IPS DF 6.9 (cell line): ENCODE measurements around the gene NUP188.
"Not testable (repeated sequence)": the region's sequence is repeated elsewhere in the genome, so short reads cannot be mapped to it uniquely, and the experiment has no call there.

Experiments used
- DNase-seq: peaks from one replicate; pipeline ENCODE4 v3.0.0-alpha.2; 2013; ENCODE audit warnings: low read depth, low spot score
- H3K27ac ChIP-seq: one replicate; pipeline ENCODE4 v1.5.1; 2013; ENCODE audit warnings: low read length, control low read depth
- H3K27me3 ChIP-seq: 2 replicates; pipeline ENCODE4 v1.6.1; 2013; ENCODE audit warnings: mild to moderate bottlenecking, low read length; ENCODE audit not compliant: control insufficient read depth, insufficient read depth
- H3K36me3 ChIP-seq: 2 replicates; pipeline ENCODE4 v1.6.1; 2013; ENCODE audit warnings: low read length; ENCODE audit not compliant: control insufficient read depth, insufficient read depth
- H3K4me1 ChIP-seq: 2 replicates; pipeline ENCODE4 v1.6.1; 2013; ENCODE audit warnings: low read length; ENCODE audit not compliant: control insufficient read depth, insufficient read depth
- H3K4me3 ChIP-seq: 2 replicates; pipeline ENCODE4 v1.5.1; 2013; ENCODE audit warnings: mild to moderate bottlenecking, low read length
- H3K9me3 ChIP-seq: 2 replicates; pipeline ENCODE4 v1.6.1; 2013; ENCODE audit warnings: low read length, inconsistent platforms; ENCODE audit not compliant: control insufficient read depth, insufficient read depth
- WGBS: extraction: QIAGEN DNeasy Blood & Tissue Kit; methylation state at CpG from one replicate; pipeline ENCODE4 v1.1.7; 2013; ENCODE audit warnings: mixed read lengths, missing lambda C conversion rate; ENCODE audit not compliant: insufficient read length, insufficient coverage; 5-methylcytosine and 5-hydroxymethylcytosine counted together

The NUP188 gene

DNA sequence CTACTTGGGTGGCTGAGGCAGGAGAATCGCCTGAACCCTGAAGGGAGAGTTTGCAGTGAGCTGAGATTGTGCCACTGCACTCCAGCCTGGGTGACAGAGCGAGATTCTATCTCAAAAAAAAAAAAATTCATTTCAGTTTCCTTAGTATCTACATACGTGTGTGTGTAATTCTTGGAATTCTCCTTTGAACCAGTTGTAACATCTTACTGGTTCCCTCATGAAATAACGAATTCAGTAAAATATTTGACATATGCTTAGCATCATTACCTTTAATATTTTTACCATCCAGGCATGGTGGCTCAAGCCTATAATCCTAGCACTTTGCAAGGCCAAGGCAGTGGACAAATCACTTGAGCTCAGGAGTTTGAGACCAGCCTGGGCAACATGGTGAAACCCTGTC is 17.9 kb upstream of the NUP188 start:
- Histone ChIP-seq H3K9me3 (no peaks in the 10 kb centered on the region), H3K27me3 (no peaks in the 10 kb centered on the region), H3K4me3 (no peak overlapping the region), H3K27ac (no peak overlapping the region), H3K4me1 (no peaks in the 10 kb centered on the region), H3K36me3 (no peaks in the 10 kb centered on the region)
- no CpG with 5 or more reads among the region's 4 CpGs for WGBS
- no peak for DNase-seq

DNA sequence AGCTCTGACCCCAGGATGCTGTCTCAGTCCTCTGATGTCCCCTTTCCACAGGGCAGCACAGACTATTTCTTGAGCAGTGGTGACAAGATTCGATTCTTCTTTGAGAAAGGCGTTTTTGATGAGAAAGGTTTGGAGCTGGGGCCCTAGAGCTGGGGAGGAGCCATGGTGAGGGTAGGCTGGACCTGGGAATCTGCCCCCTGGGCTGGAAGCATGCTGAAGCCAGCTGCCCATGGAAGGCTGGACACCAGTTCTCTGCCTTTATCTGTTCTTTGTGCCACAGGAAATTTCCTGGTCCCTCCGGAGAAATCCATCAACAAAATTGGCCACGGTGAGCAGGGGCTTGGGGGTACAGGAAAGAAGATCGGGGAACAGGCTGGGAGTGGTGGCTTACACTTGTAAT is 13.8 kb upstream of the NUP188 start:
- H3K4me3 ChIP-seq: no peak overlapping the region
- no CpG with 5 or more reads among the region's 5 CpGs for WGBS
- H3K36me3 ChIP-seq: no peaks in the 10 kb centered on the region
- no peak overlapping the region for H3K27ac ChIP-seq
- no peaks in the 10 kb centered on the region for H3K9me3 ChIP-seq
- H3K4me1 ChIP-seq: no peaks in the 10 kb centered on the region
- no peak for DNase-seq
- H3K27me3 ChIP-seq: no peaks in the 10 kb centered on the region

DNA sequence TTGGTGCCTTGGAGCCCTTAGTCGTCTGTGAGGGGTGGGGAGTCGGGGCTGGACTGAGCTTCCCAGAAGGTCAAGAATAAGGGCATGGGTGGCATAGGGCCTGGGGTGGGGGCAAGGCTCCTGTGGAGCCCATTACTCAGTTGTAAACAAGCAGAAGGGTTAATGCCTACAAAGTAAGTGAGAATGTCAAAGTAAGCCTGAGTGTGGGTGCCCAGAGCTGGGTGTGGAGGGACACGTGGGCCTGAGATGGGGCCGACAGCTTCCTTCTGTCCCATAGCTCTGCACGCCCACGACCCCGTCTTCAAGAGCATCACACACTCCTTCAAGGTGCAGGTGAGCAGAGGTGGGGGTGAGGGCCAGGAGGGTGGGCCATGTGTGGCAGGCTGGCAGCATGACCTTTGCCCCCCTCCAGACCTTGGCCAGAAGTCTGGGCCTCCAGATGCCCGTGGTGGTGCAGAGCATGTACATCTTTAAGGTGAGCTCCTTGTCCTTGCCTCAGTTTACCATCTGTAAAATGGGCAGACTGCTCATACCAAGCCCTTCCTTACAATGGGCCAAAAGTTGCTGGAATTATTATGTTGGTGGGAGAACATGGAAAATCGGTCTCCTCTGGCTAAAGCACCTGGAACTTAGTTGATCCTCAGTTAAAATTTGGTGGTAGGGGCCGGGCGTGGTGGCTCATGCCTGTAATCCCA is 11.2 kb upstream of the NUP188 start:
- H3K9me3 ChIP-seq: no peaks in the 10 kb centered on the region
- DNase-seq: no peak
- no peaks in the 10 kb centered on the region for H3K36me3 ChIP-seq
- no peaks in the 10 kb centered on the region for H3K27me3 ChIP-seq
- no peaks in the 10 kb centered on the region for H3K4me1 ChIP-seq
- H3K27ac ChIP-seq: no peak overlapping the region
- H3K4me3 ChIP-seq: no peak overlapping the region
- no CpG with 5 or more reads among the region's 11 CpGs for WGBS

DNA sequence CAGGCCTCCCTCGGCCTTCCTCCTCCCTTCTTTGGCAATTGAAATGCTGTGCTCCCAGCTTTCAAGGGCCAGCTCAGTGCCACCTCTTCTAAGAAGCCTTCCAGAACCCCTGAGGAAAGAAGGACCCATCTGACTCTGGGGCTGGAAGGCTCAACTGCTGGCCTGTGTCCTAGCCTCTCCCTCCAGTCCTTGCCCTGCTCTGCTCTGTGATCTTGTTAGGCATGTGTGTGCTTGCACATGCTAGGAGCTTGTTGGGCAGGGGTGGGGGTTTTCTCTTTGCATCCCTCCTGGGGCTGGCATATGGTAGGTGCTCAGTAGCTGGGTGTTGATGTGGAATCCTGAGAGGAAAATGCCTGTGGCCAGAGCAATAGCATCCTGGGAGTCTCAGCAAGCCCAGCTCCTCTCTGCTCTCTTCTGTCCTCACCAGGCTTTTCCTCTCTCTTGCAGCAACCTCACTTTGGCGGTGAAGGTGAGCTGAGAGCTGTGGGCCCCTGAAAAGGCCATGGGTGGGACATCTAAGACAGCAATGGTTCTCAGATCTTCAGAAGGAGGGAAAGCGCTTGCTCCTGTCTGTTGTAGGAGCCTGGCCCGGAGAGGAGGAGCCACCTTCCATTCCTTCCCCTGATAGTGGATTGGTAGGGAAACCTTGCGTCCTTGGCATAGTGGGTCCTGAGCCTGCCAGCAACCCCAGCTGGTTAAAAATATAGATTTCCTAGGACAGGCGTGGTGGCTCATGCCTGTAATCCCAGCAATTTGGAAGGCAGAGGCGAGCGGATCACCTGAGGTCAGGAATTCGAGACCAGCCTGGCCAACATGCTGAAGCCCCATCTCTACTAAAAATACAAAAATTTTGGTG is 10.0 kb upstream of the NUP188 start:
- Histone ChIP-seq H3K4me1 (no peaks in the 10 kb centered on the region), H3K9me3 (no peaks in the 10 kb centered on the region), H3K4me3 (no peak overlapping the region), H3K36me3 (no peaks in the 10 kb centered on the region), H3K27me3 (no peaks in the 10 kb centered on the region), H3K27ac (no peak overlapping the region)
- WGBS: no CpG with 5 or more reads among the region's 9 CpGs
- no peak for DNase-seq

DNA sequence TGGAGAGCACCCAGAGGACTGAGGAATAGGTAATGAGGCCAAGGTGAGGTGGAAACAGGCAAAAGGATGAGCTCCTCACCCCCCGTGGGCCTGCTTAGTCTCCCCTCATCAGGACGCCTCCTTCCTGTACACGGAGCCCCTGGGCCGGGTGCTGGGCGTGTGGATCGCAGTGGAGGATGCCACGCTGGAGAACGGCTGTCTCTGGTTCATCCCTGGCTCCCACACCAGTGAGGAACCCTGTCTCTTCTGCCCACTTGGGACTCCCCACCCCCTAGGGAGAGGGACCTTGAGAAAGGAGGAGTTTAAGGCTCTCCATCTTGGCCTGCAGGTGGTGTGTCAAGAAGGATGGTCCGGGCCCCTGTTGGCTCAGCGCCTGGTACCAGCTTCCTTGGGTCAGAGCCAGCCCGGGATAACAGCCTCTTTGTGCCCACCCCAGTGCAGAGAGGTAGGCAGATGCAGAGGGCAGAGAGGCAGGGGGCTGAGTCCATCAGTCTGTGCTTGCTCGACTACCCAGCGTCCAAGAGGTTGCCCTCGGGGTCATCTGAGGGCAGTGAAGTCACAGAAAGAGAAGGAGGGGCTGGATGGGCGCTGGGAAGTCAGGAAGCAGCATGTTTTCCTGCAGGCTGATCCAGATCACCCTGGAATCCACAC is 7.1 kb upstream of the NUP188 start:
- H3K4me1 ChIP-seq: no peaks in the 10 kb centered on the region
- no peak overlapping the region for H3K27ac ChIP-seq
- no peak overlapping the region for H3K4me3 ChIP-seq
- no peak for DNase-seq
- no CpG with 5 or more reads among the region's 15 CpGs for WGBS
- H3K9me3 ChIP-seq: no peaks in the 10 kb centered on the region
- H3K36me3 ChIP-seq: no peaks in the 10 kb centered on the region
- H3K27me3 ChIP-seq: no peaks in the 10 kb centered on the region

GRCh38 chr9:128940946-128941755 is 6.3 kb upstream of the NUP188 start:
- Histone ChIP-seq H3K27ac (no peak overlapping the region), H3K36me3 (no peaks in the 10 kb centered on the region), H3K4me3 (no peak overlapping the region; the same call in 1 of the 2 replicates), H3K4me1 (no peaks in the 10 kb centered on the region), H3K27me3 (no peaks in the 10 kb centered on the region), H3K9me3 (no peaks in the 10 kb centered on the region)
- DNase-seq: no peak
- WGBS: no CpG with 5 or more reads among the region's 12 CpGs

DNA sequence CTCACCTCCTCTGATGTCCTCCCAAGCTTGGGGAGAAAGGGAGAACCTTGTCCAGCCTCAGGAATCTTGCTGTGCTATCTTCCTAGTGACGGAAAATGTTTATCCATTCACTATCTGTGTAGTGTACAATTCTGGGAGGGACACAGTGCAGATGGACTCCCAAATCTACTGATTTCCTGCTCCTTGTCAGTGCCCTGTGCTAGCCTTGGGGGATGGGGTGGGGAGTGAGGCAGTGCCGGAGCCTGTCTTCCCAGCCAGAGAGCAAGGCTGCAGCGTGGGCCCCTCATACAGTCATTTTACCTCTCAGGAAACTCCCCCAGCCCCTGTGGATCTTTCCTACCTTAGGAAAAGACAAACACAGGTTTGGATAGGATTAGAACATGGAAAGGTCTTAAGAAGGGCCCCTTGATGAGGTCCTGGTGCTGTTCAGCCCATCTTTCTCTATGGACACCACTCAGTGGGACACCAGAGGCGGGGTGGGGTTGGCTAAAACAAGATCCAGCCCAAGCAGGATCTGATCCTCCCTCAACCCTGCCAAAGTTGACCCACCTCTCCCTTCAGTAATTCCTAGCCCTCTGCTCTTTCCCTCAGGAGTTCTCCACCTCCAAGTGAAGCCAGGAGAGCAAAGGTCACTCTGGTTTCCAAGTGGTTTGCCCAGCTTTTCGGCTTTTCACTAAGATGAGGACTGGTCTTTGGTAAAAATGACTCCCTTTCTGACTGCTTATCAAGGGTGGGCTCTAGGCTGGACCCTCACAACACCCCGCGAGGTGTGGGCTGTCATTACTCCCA is 3.5 kb upstream of the NUP188 start:
- Histone ChIP-seq H3K36me3 (no peaks in the 10 kb centered on the region), H3K27me3 (no peaks in the 10 kb centered on the region), H3K27ac (no peak overlapping the region), H3K9me3 (no peaks in the 10 kb centered on the region), H3K4me3 (no peak overlapping the region), H3K4me1 (0 out of 2 replicates have a peak, but pooled peaks cover 3% of the 10 kb centered on the region)
- WGBS: no CpG with 5 or more reads among the region's 7 CpGs
- DNase-seq: no peak

- not testable (repeated sequence) for H3K36me3 ChIP-seq, H3K4me1 ChIP-seq, H3K9me3 ChIP-seq, DNase-seq, H3K27me3 ChIP-seq, H3K27ac ChIP-seq, H3K4me3 ChIP-seq
- WGBS: no CpG with 5 or more reads among the region's 7 CpGs
These were observed 2.5 kb upstream of the NUP188 start for GRCh38 chr9:128944966-128945365.

DNA sequence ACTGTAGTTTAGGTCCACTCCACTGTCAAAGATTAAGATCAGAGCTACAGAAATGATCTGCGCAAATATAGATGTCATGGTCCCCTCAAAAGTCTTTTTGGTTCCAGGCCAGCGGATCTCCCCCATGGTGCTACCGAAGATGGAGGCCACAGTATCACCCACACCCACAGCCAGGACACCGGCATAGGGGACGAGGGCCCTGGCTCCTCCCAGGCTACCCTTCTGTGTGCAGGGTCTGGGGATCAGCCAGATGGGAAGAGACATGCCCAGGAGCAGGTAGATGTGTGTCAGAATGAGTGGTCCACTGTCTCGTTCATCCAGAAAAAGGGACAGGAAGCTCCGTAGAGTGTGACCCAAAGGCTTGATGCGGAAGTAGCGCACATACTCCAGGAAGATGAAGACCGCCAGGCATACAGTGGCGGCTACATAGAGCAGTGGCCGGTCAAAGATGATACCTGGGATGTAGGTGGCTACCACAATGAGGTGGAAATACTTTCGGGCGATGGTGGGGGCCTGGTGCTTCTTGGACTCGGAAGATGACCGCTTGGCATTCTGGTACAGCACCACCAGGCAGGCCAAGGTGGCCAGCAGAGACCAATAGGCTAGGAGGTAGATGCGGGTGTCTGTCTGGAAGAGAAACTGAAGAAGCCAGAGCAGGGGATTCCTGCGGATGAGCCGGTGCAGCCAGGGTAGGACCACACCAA is 1.5 kb upstream of the NUP188 start:
- H3K27ac ChIP-seq: no peak overlapping the region
- H3K4me1 ChIP-seq: 0 out of 2 replicates have a peak, but pooled peaks cover 3% of the 10 kb centered on the region
- H3K9me3 ChIP-seq: no peaks in the 10 kb centered on the region
- H3K36me3 ChIP-seq: no peaks in the 10 kb centered on the region
- no CpG with 5 or more reads among the region's 19 CpGs for WGBS
- no peak overlapping the region for H3K4me3 ChIP-seq
- DNase-seq: no peak
- no peaks in the 10 kb centered on the region for H3K27me3 ChIP-seq
